Pancreas (tissue), 10 donors: ENCODE measurements around the gene TBC1D20. TPM values are rescaled to one million over a fixed set of nuclear protein-coding genes. Genes with fewer than 3 reads are reported as not detected.
"Not testable (repeated sequence)": the region's sequence is repeated elsewhere in the genome, so short reads cannot be mapped to it uniquely, and the experiment has no call there.

Experiments
- ATAC-seq, 4 donors: fragments of 200-7000 bp; cut with Tn5 transposase; one replicate each; pipeline versions ENCODE4 v1.8.0 to v1.9.1; 2020; ENCODE audit warnings: mild to moderate bottlenecking in 4 of 4, moderate library complexity in 4 of 4
- DNase-seq, 6 donors: peaks; one replicate each; pipeline ENCODE4 v3.0.0-alpha.2; 2020
- FAIRE-seq: peaks from 2 replicates; lab custom pipeline; 2012; peaks lifted over from hg19 to GRCh38; lab: Jason Lieb, UNC
- H3K27ac ChIP-seq, 4 donors: fragments of 200-600 bp; sonication (generic); 1 replicate in 3 of 4; 2 replicates in 1 of 4; pipeline versions ENCODE4 v1.5.0 to v1.8.0; 2020
- H3K27me3 ChIP-seq, 4 donors: fragments of 200-600 bp; one replicate each; pipeline ENCODE4 v1.8.0; 2021
- H3K36me3 ChIP-seq, 3 donors: fragments of 200-600 bp; sonication (generic) in 1 of 3; one replicate each; pipeline versions ENCODE4 v1.5.0 to v1.8.0; 2020 to 2021
- H3K4me1 ChIP-seq, 3 donors: fragments of 200-600 bp; one replicate each; pipeline ENCODE4 v1.8.0; 2021
- H3K4me3 ChIP-seq, 4 donors: fragments of 200-600 bp; sonication (generic) in 2 of 4; one replicate each; pipeline versions ENCODE4 v1.5.0 to v1.8.0; 2020 to 2021
- H3K9me3 ChIP-seq, 4 donors: fragments of 200-600 bp; one replicate each; pipeline ENCODE4 v1.8.0; 2021
- CTCF ChIP-seq, 4 donors: fragments of 200-600 bp; sonication (generic) in 3 of 4; IDR thresholded peaks; one replicate each; pipeline versions ENCODE4 v1.5.0 to v1.8.0; 2021; ENCODE audit warnings: antibody characterized with exemption in 4 of 4
- WGBS, 2 donors: extraction: QIAGEN DNeasy Blood & Tissue Kit; methylation state at CpG; one replicate each; pipeline ENCODE4 v1.1.7; 2013; 5-methylcytosine and 5-hydroxymethylcytosine counted together
- intact Hi-C, 3 donors: fragments of 100-400 bp; cut with DNase I; formaldehyde crosslinking; loops; one replicate each; pipeline versions ENCODE4 v1.11.1 to v1.14.2; 2022
- polyA plus RNA-seq, 2 donors: library from polyadenylated mRNA; stranded (reverse); fragments of 200-250 nt; gene quantifications; one replicate each; pipeline ENCODE4 v1.2.3, GENCODE V29; 2013
- total RNA-seq, 6 donors: library from RNA; stranded (reverse); fragmentation: NEBNext Ultra II Directional in 4 of 6; extraction: Animal tissue kit (Norgen Biotek cat#: 25700) in 4 of 6; gene quantifications; one replicate each; pipeline versions ENCODE4 v1.2.1 to v1.2.4, GENCODE V29; 2021 to 2023
- donor health status: healthy with polysubstance abuse.
- donor health status: DM: no; HTN: no; CAD: no; lungs with moderate emphysema.
- donor health status: DM: no; HTN: no; CAD: no.
- donor health status: control.
- donor health status: control.
- donor health status: Bipolar disorder and iron deficiency.
- donor health status: DM: yes; HTN: yes; CAD: no.
- donor health status: DM: no; HTN: no; CAD: no.
- donor health status: DM: no; HTN: no; CAD: no.
- donor health status: DM: yes; HTN: yes; CAD: no.

TBC1D20 gene
- total and polyA plus RNA-seq, 8 donors = 11.1 to 21.4 (median 12.9) TPM

GRCh38 chr20:387520-387919, 74.8 kb downstream of the TBC1D20 start:
- ATAC-seq (no peak), DNase-seq (no peak), FAIRE-seq (no peak)
- Histone ChIP-seq H3K9me3 (no peaks in the 10 kb centered on the region), H3K27me3 (no peaks in the 10 kb centered on the region), H3K27ac (no peak overlapping the region), H3K36me3 (peaks cover 0 to 10% (median 5%) of the 10 kb centered on the region in 3 donors), H3K4me1 (peaks cover 8 to 14% (median 12%) of the 10 kb centered on the region in 3 donors), H3K4me3 (no peak overlapping the region)
- no peak for TF ChIP-seq CTCF (IDR thresholded peaks at IDR 0.05)
- intact Hi-C loops = no loop called here
- WGBS, 2 donors = 95 to 100% methylated on average over 3 of the region's 3 CpGs

GRCh38 chr20:386634-387033, 75.7 kb downstream of the TBC1D20 start:
- H3K27ac ChIP-seq, H3K27me3 ChIP-seq, H3K36me3 ChIP-seq, H3K9me3 ChIP-seq, intact Hi-C loops, DNase-seq, H3K4me3 ChIP-seq, ATAC-seq, FAIRE-seq: not testable (repeated sequence)
- WGBS, 2 donors = 94 to 96% methylated on average over 8 of the region's 8 CpGs
- peaks cover 8 to 14% (median 12%) of the 10 kb centered on the region in 3 donors for H3K4me1 ChIP-seq

Other genes starting within 250 kb of the TBC1D20 start
- not detected for gene DEFB129, start 235.3 kb downstream of the TBC1D20 start, total RNA-seq
- not detected for gene DEFB129, start 235.3 kb downstream of the TBC1D20 start, polyA plus RNA-seq
- gene DEFB132, start 204.8 kb downstream of the TBC1D20 start, total RNA-seq = not detected
- gene DEFB132, start 204.8 kb downstream of the TBC1D20 start, polyA plus RNA-seq = under 1 TPM in 1 of 2 donors, not detected in 1; 0.02 TPM
- 1 to 10 TPM; 2.5 to 6.3 (median 2.9) TPM for gene C20orf96, start 171.8 kb downstream of the TBC1D20 start, total RNA-seq
- 1 to 10 TPM; 5.8 to 6.8 TPM for gene C20orf96, start 171.8 kb downstream of the TBC1D20 start, polyA plus RNA-seq
- 1 to 10 TPM; 4.2 to 8.1 (median 6.2) TPM for gene ZCCHC3, start 165.0 kb downstream of the TBC1D20 start, total RNA-seq
- gene ZCCHC3, start 165.0 kb downstream of the TBC1D20 start, polyA plus RNA-seq = 10 to 100 TPM in 1 of 2 donors, 1 to 10 TPM in 1; 5.2 to 10.7 TPM
- gene SOX12, start 137.0 kb downstream of the TBC1D20 start, total RNA-seq = 1 to 10 TPM; 4.3 to 8.8 (median 6.5) TPM
- gene SOX12, start 137.0 kb downstream of the TBC1D20 start, polyA plus RNA-seq = 1 to 10 TPM; 2.9 to 4.8 TPM
- gene NRSN2, start 115.4 kb downstream of the TBC1D20 start, total RNA-seq = 10 to 100 TPM; 10.7 to 23.0 (median 15.3) TPM
- 10 to 100 TPM; 25.5 to 41.3 TPM for gene NRSN2, start 115.4 kb downstream of the TBC1D20 start, polyA plus RNA-seq
- gene TRIB3, start 81.8 kb downstream of the TBC1D20 start, total RNA-seq = 10 to 100 TPM in 1 of 6 donors, 1 to 10 TPM in 5; 4.4 to 97.7 (median 6.6) TPM
- 10 to 100 TPM in 1 of 2 donors, 1 to 10 TPM in 1; 6.5 to 12.8 TPM for gene TRIB3, start 81.8 kb downstream of the TBC1D20 start, polyA plus RNA-seq
- gene RBCK1, start 54.2 kb downstream of the TBC1D20 start, total RNA-seq = 10 to 100 TPM; 34.9 to 62.0 (median 41.1) TPM
- 100 to 1,000 TPM; 130 to 148 TPM for gene RBCK1, start 54.2 kb downstream of the TBC1D20 start, polyA plus RNA-seq
- gene CSNK2A1, start 81.3 kb upstream of the TBC1D20 start, total RNA-seq = 10 to 100 TPM; 44.5 to 57.4 (median 49.5) TPM
- 10 to 100 TPM; 12.7 to 21.2 TPM for gene CSNK2A1, start 81.3 kb upstream of the TBC1D20 start, polyA plus RNA-seq
- under 1 TPM in 5 of 6 donors, not detected in 1; 0.16 to 0.21 (median 0.19) TPM for gene TCF15, start 147.8 kb upstream of the TBC1D20 start, total RNA-seq
- under 1 TPM; 0.45 to 0.80 TPM for gene TCF15, start 147.8 kb upstream of the TBC1D20 start, polyA plus RNA-seq
- 1 to 10 TPM; 5.6 to 9.4 (median 7.6) TPM for gene SRXN1, start 190.7 kb upstream of the TBC1D20 start, total RNA-seq
- 10 to 100 TPM in 1 of 2 donors, 1 to 10 TPM in 1; 4.5 to 10.5 TPM for gene SRXN1, start 190.7 kb upstream of the TBC1D20 start, polyA plus RNA-seq
- under 1 TPM in 4 of 6 donors, not detected in 2; 0.04 to 0.09 (median 0.06) TPM for gene SCRT2, start 213.3 kb upstream of the TBC1D20 start, total RNA-seq
- under 1 TPM; 0.19 to 0.63 TPM for gene SCRT2, start 213.3 kb upstream of the TBC1D20 start, polyA plus RNA-seq